Measurements from ENCODE around the gene C8G.

Gene C8G

DNA sequence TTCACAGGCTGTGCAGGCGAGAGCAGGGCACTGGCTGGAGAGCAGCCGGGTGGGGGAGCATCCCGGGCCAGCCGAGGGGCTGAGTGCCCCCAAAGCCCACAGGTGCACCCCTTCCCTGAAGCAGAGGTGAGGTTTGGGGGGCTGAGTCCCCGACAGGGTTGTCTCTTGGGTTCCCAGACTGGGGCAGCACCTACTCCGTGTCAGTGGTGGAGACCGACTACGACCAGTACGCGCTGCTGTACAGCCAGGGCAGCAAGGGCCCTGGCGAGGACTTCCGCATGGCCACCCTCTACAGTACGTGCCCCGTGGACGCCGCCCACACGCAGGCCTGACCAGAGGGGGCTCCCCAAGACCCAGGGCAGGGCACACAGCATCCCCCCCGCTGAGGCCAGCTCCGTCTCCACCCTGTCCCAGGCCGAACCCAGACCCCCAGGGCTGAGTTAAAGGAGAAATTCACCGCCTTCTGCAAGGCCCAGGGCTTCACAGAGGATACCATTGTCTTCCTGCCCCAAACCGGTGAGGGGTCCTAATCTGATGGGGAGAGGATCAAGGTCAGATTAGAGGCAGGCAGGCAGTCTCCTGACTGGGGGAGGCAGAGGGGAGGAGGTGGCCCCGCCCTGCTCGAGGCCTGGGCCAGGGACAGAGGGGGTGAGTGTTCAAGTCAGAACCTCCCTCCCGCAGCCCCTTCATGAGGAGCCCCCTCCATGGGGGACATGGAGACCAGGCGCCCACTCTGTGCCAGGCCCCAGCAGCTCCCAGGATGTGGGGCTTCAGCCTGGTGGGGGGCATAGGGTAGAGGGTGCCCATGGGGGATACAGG lies 34.9 kb downstream of the C8G start:
- TF ChIP-seq, protein P1, sequence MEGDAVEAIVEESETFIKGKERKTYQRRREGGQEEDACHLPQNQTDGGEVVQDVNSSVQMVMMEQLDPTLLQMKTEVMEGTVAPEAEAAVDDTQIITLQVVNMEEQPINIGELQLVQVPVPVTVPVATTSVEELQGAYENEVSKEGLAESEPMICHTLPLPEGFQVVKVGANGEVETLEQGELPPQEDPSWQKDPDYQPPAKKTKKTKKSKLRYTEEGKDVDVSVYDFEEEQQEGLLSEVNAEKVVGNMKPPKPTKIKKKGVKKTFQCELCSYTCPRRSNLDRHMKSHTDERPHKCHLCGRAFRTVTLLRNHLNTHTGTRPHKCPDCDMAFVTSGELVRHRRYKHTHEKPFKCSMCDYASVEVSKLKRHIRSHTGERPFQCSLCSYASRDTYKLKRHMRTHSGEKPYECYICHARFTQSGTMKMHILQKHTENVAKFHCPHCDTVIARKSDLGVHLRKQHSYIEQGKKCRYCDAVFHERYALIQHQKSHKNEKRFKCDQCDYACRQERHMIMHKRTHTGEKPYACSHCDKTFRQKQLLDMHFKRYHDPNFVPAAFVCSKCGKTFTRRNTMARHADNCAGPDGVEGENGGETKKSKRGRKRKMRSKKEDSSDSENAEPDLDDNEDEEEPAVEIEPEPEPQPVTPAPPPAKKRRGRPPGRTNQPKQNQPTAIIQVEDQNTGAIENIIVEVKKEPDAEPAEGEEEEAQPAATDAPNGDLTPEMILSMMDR (IDR thresholded peaks at IDR 0.05; ENCODE audit: insufficient read depth, low read length, poor library complexity, severe bottlenecking), result no peak
- peaks cover 2% of the 10 kb centered on the region; the same call in 1 of the 2 replicates for H3K27me3 ChIP-seq (replicated peaks; ENCODE audit: control insufficient read depth, insufficient read depth, low read length)
- no peak overlapping the region for H3K4me3 ChIP-seq (replicated peaks; ENCODE audit: low read depth, low read length)
- H3K36me3 ChIP-seq (ENCODE audit: control insufficient read depth, insufficient read depth, low read length), result no peaks in the 10 kb centered on the region
- no peak for DNase-seq (ENCODE audit: extremely low read depth, insufficient read length)

DNA sequence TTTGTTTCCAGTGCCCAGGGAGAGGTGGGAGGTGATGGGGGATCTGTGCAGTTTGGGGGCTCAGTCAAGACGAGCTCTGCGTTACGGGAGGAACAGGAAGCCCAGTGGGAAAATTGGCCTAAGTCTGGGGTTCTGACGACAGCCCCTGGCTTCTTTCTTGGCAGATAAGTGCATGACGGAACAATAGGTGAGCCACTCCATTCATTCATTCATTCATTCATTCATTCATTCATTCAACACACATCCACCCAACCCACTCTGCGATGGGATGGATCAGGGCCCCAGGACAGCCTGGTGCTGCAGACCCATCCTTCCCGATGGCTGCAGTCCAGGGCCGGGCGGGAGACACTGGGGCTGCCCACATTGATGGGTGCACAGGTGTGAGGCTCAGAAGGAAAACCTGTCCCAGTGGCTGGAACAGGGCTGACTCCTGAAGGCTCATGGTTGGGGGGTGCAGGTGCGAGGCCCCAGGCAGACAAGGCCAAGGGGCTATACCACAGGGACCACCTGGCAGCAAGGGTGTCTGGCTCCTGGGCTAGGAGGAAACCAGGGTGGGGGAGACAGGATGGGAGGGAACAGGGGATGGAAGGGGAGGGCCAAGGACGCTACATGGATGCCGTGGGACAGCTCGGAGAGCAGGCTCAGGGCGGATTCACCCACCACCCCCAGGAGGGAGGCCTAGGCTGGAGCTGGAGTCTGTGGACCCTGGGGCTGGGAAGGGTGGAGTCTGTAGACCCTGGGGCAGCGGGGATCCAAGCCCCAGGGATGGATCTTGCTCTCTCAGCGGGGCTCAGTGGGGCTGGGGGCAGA lies 35.8 kb downstream of the C8G start:
- Histone ChIP-seq H3K4me3 (replicated peaks; ENCODE audit: low read depth, low read length) (no peak overlapping the region), H3K36me3 (ENCODE audit: control insufficient read depth, insufficient read depth, low read length) (no peaks in the 10 kb centered on the region), H3K27me3 (replicated peaks; ENCODE audit: control insufficient read depth, insufficient read depth, low read length) (no peaks in the 10 kb centered on the region; the same call in 1 of the 2 replicates)
- TF ChIP-seq, protein P1 (IDR thresholded peaks at IDR 0.05; ENCODE audit: insufficient read depth, low read length, poor library complexity, severe bottlenecking), result no peak
- DNase-seq (ENCODE audit: extremely low read depth, insufficient read length), result no peak

DNA sequence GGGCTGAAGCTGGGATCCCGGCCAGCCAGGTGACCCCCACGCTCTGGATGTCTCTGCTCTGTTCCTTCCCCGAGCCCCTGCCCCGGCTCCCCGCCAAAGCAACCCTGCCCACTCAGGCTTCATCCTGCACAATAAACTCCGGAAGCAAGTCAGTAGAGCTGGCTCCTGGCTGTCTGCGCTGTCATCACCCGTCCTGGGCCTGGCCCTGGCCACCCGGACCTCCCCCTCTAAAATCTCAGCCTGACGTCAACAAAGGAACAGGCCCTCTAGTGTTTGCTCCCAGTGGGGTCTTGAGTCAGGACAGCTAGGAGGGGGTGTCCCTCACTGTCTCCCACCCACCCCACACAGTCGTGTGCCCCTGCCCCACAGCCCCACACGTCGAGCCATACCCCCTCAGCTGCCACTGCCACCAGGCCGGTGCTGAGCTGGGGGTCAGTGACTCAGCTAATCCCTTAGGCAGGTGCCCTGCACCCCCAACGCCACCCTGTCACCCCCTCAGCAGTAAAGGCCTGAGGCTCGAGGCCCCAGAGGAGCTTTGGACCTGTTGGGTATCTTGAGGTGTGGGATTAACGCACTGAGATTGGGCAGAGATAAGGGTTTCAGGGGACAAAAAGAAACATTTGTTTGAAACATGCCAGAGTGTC lies 36.7 kb downstream of the C8G start:
- Histone ChIP-seq H3K4me3 (replicated peaks; ENCODE audit: low read depth, low read length) (no peak overlapping the region), H3K36me3 (ENCODE audit: control insufficient read depth, insufficient read depth, low read length) (no peaks in the 10 kb centered on the region), H3K27me3 (replicated peaks; ENCODE audit: control insufficient read depth, insufficient read depth, low read length) (no peaks in the 10 kb centered on the region; the same call in 1 of the 2 replicates)
- TF ChIP-seq, protein P1 (IDR thresholded peaks at IDR 0.05; ENCODE audit: insufficient read depth, low read length, poor library complexity, severe bottlenecking), result no peak
- no peak for DNase-seq (ENCODE audit: extremely low read depth, insufficient read length)

DNA sequence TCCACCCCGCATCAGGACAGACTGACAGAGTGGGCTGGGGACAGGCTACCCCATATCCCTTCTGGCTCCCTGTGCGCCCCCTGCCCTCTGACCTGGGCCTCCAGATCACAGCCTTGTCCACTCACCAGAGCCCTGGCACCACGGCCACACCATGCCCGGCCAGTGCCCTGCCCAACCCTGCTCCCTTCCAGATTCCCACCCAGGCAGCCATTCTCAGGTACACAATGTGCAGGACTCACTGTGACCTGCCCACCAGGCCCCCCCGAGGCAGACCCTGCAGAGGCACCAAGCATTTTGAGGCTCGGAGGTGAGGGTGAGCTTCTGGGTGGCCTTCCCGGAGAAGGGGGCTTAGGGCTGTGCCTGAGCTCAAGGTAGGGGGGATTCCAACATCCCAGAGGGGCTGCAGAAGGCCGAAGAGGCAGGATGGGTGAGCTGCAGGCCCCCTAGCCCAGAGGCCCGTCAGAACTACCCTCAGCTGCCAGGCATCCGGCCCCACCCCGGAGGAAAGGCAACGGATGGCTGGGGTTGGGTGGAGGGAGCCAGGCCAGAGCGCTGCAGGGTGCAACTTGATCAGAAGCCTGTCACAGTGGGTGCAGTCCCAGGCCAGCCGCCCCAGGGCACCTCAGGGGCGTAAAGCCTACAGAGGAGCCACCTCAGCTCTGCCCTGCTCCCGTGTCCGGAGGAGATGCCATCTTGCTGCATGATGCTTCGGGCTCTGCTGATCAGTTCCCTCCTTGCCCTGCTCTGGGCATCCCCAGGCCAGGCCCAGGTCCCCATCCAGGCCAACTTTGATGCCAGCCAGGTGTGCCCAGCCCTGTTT lies 37.4 kb downstream of the C8G start, which contains the start of gene LCNL1:
LCNL1 (plus strand) TSS at position 762 of the 820 bp plus-strand sequence. CDS start 594 bp downstream, outside the sequence.
- Histone ChIP-seq H3K27me3 (replicated peaks; ENCODE audit: control insufficient read depth, insufficient read depth, low read length) (no peaks in the 10 kb centered on the region; the same call in 1 of the 2 replicates), H3K4me3 (replicated peaks; ENCODE audit: low read depth, low read length) (no peak within 1 kb of the TSS), H3K36me3 (ENCODE audit: control insufficient read depth, insufficient read depth, low read length) (no peaks in the 10 kb centered on the region)
- TF ChIP-seq, protein P1 (IDR thresholded peaks at IDR 0.05; ENCODE audit: insufficient read depth, low read length, poor library complexity, severe bottlenecking), result no peak
- DNase-seq (ENCODE audit: extremely low read depth, insufficient read length), result no peak

DNA sequence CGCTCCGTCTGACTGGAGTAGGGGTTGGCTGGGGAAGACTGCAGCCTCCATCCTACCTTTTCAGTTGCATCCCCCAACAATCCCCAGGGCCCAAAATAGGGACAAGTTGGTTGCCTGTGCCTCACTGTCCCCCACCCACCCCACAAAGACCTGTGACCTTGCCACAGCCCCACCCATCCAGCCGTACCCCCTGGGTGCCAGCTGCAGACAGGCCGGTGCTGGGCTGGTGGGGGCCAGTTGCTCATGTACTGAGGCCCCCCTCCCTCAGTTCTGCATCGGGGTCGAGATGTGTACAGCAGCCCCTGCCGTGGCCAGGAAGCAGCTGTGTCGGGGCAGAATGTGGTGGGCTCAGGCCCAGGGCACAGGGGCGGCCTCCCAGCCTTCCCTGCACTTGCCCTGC lies 38.1 kb downstream of the C8G start:
- no peak for DNase-seq (ENCODE audit: extremely low read depth, insufficient read length)
- H3K36me3 ChIP-seq (ENCODE audit: control insufficient read depth, insufficient read depth, low read length), result no peaks in the 10 kb centered on the region
- TF ChIP-seq, protein P1 (IDR thresholded peaks at IDR 0.05; ENCODE audit: insufficient read depth, low read length, poor library complexity, severe bottlenecking), result no peak
- H3K4me3 ChIP-seq (replicated peaks; ENCODE audit: low read depth, low read length), result no peak overlapping the region
- no peaks in the 10 kb centered on the region; the same call in 1 of the 2 replicates for H3K27me3 ChIP-seq (replicated peaks; ENCODE audit: control insufficient read depth, insufficient read depth, low read length)
